GM10266 (cell line): ENCODE measurements around the gene UGT1A6.

ENCODE experiments used
- DNase-seq: peaks from one replicate; pipeline ENCODE4 v3.0.0; 2012; ENCODE audit errors: extremely low spot score
- CTCF ChIP-seq: IDR thresholded peaks from 2 replicates; pipeline ENCODE4 v1.5.1; 2012; ENCODE audit warnings: mild to moderate bottlenecking, low read depth; ENCODE audit not compliant: control insufficient read depth, insufficient read depth; ENCODE audit errors: missing control alignments

UGT1A6 gene

GRCh38 chr2:233821709-233822100 lies 129.0 kb downstream of the UGT1A6 start:
- no peak for DNase-seq
- no peak for TF ChIP-seq CTCF

GRCh38 chr2:233822101-233822771 lies 129.5 kb downstream of the UGT1A6 start:
- no peak for TF ChIP-seq CTCF
- DNase-seq = no peak
